ENCODE data around the gene UNC5A.

The UNC5A gene

DNA sequence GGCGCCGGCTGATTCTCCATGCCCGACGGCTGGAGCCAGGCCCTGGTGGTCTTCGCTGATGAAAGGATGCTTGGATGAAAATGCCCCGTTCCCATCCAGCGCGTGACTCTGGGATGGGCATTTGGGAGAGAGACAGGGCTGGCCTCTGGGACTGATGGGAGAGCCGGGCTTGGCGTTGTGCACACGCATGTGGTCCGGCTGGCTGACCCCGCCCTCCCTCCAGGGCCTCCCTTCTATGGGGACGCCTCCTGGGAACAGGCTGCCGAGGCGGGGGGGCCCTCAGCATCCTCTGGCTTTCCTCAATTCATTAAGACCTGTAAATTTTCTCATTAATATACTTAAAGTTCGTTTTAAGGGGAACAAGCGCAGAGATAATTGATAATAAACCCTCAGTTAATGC, 36.8 kb downstream of the UNC5A start:
- DNase-seq = no peak

DNA sequence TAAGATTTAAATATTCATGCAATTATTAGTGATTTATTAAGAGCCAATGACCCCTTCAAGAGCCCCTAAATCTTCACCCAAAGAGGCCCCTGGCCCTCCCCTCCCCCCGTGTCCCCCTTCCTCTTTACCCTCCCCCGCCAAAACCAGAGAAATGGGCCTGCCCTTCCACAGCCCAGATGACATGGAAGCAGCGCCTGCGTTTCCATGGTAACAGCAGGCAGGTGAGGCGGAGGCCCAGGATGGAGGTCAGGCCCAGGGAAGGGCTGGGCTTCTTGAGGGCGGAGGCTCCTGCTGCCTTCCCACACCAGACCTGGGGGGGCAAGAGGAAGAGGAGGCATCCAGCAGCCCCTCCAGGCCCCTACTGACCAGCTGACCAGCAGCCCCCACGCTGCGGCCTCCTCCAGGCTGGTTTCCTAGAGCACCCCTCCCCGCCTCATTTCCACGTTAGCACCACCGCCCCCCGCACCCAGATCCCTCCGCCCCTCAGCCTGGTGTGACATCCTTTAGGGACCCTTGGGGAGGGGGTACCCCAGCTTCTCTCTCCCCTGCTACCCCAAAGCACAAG, 37.4 kb downstream of the UNC5A start:
- DNase-seq = no peak

DNA sequence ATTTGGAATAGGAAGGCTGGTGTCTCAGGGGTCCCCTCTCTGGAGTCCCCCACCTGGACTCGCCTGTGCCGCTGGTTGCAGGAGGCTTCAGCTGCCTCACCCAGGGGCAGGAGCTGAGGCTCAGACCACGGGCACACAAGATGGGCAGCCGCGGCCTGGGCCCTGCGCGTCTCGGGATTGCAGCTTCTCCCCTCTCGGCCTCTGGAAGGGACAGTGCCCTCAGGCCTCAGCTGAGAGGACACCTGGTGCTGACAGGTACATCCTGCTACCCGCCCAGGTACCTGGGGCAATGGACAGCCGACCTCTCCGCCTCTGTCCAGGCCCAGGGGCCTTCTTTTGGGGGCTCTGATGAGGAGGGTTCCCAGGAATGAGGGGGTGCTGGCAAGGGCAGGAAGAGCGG, 38.3 kb downstream of the UNC5A start:
- no peak for DNase-seq

DNA sequence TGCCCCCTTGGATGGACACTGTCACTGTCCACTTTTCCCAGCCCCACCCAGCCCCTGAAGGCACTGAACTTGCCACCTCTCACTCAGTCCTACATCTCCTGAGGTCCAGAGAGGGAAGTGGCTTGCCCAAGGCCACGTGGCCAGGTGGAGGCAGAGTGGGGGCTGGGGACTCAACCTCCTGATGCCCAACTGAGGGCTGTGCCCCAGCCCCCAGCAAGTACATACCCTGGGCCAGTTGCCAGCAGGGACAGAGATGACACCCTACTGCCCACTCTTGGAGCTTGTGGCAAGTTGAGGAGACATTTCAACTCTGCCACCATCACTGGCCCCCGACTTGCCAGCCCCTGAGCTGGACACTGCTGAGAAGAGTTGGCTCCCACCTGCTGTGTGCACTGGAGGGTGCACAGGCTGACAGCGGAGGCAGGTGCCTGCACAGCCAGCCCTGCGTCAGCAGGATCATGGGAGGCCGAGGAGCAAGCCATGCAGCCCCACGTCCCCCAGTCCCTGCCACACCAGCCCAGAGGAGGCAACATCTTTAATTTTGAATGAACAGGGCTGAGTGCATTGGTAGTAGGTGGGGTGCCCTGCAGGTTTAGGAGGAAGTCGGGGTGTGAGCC, 39.4 kb downstream of the UNC5A start:
- DNase-seq = no peak

DNA sequence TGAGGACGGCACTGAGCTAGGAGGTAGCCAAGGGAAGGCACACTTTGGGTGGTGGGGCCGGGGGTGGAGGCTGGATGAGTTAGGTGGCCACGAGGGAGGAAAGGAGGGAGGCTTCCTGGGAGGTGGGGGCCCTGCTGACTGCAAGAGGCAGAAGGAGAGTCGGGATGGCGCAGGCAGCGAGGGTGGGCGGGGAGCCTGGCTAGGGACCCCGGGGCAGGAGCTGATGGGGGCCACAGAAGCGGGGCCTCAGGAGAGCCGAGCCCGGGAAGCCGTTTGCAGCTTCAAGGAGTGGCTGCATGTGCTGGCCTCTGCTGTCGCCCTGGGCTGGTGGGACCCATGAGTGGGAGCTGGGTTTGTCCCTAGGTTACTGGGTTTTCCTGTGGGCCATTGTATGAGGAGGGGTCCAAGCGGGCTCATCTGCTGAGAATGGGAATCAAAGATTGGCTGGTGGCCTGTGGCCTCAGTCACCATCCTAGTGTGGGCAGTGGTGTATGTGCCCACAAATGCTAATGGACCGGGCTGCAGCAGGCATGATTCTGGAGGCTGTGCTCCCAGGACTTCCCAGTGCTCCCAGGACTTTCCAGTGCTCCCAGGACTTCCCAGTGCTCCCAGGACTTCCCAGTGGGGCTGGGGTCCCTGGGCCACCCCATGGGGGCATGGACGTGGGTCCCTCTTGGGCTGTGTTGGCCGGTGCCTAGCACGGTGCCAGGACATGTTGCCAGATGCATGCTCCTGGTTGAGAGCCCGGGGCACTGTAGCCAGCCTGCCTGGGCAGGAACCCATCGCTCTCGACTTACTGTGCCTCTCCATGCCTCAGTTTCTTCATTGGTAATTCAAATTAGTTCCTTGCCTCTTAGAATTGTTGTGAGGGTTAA, 40.2 kb downstream of the UNC5A start:
- DNase-seq = no peak

DNA sequence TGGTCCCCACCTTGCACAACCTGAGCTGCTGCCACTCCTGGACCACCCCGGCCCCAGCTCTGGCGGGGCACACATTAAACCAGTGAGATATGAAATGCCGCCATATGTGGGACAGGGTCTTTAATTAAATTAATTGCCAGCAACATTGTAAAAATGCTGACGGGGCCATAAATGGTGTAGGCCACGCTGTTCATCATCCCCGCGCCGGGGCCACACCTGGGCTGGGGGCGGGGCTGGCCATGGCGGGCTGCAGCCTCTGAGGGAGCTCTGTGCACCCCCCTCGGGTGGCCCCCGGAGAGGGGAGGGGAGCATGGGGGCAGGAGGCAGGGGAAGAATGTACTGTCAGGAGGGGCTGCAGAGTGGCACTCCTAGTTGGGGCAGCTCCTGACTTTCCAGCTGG, 41.0 kb downstream of the UNC5A start:
- DNase-seq = no peak

DNA sequence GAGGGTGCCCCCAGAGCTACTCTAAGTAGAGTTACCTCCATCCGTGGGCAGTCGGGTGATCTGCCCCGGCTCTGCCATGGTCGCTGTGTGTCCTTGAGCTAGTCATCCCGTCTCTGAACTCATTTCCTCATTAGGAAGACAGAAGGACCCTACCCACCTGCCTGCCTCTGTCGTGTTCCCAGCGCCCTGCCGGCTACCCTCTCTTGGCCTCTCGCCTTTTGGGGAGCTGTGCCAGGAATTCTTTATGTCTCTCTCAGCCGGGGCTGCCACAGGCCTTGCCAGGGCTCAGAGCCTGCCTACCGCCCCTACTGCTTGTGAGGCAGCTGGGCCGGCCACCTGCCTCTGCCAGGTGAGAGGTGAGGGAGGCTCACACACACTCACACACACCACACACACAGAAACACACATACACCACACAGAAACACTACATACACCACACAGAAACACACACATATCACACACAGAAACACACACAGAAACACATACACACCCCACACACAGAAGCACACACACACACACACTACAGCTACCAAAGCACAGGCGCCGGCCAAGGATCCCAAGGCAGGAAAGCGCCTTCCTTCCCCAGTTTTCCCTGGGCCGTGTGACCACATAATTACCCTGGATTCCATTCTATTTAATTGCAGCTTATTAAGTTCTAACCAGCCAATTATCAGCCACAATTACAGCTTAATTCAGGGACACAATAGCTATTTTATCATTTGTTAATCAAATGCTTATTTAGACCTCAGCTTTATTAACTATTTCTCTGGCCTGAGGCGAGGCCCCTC, 41.7 kb downstream of the UNC5A start:
- no peak for DNase-seq

DNA sequence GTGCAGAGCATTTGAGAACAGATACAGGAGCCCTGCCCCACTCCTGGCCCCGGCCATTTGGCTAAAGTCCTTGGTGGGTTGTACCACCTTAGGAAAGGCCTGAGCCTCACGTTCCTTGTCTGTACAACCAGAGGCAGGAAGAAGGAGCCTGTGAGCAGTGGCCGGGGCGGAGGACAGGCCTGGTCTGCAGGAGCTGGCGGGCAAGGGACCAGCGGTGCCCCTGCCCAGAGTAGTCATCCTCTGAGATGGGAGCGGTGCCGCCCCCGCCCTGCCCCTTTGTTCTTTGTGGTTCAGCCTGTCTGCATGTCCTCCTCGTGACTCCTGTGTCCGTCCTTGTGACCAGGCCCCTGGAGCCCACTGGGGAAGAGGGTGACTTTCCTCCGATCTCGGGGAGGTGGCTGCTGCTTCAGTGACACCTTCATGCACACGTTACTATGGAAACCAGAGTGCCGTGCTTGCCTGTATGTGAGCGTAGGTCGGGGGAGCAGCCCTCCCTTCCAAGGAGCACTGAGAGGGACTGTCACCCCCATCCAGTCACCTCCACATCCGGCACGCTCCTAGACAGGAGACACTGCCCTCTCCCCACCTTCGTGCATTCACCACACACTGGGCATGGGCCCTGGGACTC, 42.9 kb downstream of the UNC5A start:
- no peak for DNase-seq

DNA sequence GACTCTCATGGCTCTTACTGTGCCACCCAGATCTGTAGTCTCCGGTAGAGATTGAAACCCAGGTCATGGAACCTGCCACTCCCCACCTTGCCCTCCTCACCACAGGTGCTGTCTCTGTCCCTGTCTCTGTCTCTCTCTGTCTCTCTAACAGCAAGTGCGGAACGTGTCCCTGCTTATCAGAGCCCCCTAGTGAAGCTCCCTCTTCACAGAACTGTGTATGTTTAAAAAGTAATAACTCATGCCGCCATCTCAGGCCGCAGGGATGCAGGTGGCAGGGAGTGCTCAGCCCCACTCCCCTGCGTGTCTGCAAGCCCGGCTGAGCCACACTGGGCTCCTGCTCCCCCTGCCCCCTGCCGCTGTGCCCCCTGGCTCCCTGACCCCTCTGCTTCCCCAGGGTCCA, 43.8 kb downstream of the UNC5A start:
- DNase-seq = no peak

DNA sequence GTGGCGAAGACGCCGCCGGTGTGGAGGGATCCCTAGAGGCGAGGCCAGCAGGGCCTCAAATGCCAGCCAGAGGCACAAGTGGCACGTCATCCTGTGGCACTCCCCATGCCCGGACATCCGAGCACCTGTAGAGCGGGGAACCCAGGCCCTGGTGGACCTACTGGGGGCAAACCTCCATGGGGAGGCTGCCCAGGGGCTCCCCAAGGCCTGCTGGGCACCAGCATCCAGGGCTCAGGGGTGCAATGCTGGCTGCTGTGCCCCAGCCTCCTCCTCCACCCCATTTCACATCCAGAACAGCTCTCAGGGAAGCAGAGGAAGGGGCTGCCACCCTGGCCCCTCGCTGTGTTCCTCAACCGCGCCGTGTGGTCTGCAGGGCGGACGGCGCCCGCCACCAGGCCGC, 45.2 kb downstream of the UNC5A start:
- DNase-seq = no peak

DNA sequence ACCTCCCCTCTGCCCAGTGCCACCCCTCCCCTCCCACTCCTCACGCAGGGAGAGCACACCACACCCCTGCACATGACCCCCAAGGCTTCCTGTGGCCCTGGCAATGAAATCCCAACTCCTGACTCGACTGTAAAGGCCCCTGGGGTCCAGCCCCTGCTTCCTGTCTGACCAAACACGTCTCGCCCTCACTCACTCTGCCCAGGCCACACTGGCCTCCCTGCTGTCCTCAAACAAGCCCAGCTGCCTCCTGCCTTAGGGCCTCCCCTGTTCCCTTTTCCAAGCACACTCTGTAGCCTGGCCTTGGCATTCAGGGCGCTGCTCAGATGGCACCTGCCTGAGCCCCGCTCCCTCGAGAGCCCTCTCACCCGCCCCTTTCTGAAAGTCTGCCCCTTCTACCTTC, 46.4 kb downstream of the UNC5A start:
- no peak for DNase-seq

DNA sequence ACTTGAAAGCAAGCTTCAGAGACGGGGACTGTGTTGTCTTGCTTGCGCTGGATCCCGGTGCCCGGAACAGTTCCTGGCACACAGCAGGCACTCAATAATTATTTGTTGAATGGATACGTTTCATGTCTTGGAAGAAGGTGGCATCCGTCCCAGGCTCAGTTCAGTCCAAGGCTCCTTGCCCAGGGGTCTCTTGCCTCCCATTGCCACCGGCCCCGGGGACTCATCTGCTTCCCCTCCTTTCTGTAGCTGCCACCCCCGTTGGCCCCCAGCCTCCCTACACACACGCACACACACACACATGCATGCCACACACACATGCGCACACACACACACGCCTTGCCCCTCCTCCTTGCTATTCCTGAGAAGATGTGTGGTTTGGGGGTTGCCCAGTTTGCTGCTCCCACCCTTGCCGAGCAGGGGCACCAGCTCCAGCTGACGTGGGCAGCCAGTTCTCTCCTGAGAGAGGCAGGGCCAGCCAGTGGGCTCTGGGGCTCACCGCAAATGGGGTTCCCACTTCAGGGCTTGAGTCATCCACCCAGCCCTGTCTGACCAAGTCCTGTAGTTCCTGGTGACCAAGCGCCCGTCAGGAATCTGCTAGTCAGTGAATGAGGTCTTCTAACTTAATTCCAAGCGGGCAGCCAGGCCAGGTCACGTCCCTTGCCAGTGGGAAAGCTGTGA, 47.0 kb downstream of the UNC5A start:
- DNase-seq = no peak

DNA sequence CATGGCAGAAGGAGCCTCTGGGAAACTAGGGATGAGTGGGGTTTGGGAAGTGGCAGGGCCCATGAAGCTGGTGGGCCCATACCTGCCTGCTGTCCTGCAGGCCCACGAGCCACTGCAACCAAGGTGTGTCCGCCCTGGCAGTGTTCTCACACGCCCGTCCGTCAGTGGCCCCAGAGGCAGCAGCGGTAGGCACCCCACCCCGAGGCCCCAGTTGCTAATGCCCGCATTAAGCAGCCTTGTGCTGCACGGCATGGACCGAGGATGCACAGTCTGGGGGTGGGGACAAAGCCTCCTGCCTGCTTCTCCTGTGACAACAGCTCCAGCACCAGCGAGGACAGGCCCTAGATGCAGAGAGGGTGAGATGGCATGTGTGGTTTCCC, 47.5 kb downstream of the UNC5A start:
- no peak for DNase-seq

DNA sequence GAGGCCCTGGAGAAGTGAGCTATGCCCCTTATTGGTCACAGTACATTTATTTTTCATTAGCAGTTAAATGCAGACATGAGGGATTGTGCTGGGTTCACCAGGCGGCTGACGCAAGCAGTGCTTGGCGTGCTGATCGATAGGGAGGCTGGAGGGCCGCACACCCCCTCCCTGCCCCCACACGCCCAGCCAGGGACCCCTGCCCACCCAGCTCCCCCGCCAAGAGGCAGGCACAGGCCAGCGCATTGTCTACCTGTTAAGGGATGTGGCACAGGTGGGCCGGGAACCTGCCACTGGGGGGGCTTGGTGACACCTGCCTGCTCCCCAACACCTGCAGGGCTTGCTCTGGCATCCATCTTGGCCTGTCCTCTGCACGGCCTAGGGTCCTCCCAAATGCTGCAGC, 49.6 kb downstream of the UNC5A start:
- no peak for DNase-seq

DNA sequence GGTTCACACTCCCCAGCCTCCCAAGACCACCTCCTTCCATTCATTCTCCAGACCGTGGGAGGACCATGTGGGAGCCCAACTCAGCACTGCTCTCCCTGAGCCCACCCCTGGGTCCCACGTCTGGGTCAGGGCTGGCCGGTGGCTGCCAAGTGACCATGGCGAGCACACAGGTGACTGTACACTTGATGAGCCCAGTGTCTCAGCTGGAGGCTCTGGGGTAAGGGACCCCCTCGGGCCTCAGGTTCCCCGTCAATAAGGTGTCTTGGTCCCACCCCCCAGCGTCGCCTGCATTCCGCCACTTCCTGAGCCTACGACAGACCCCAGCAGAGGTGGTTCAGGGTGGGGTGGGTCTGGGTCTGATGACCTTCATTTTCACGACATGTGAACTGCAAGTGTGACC, 50.0 kb downstream of the UNC5A start:
- DNase-seq = no peak

DNA sequence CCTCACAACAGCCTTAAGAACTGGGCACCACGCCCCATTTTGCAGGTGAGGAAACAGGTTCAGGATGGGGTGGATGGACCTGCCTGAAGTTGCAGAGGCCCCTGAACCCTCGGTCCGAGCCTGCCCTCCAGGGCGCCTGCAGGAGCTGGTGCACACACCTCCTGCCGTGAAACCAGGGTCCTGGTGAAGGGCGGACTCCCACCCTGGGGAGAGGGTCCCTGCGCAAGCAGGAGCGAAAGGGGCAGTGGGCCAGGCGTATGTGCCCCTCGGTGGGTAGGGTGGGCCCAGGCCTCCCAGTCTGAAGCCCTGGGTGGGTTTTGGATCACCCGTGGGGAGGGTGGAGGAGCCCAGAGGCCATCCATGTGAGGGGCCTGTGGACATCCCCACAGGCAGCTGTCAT, 50.9 kb downstream of the UNC5A start:
- no peak for DNase-seq

DNA sequence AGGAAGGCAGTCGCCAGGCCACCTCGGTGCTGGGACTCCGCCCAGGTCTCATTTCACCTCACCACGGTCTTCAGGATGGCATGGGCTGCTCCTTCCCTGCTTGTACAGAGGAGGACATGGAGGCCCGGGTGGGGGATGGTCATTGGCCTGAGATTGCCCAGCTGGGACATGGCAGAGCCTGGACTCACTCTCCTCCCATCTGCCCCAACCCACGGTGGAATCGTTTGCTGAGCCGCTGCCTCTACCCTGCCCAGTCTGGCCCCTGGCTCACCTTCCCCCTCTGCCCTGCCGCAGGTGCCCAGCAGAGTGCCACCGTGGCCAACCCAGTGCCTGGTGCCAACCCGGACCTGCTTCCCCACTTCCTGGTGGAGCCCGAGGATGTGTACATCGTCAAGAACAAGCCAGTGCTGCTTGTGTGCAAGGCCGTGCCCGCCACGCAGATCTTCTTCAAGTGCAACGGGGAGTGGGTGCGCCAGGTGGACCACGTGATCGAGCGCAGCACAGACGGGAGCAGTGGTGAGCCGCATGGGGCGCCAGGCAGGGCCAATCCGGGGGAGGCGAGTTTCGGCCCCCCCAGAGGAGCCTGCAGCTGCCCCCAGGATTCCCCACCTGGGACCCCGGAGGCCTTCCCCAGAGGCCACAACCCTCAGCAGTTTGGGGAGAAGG, 52.1 kb downstream of the UNC5A start:
- no peak for DNase-seq

DNA sequence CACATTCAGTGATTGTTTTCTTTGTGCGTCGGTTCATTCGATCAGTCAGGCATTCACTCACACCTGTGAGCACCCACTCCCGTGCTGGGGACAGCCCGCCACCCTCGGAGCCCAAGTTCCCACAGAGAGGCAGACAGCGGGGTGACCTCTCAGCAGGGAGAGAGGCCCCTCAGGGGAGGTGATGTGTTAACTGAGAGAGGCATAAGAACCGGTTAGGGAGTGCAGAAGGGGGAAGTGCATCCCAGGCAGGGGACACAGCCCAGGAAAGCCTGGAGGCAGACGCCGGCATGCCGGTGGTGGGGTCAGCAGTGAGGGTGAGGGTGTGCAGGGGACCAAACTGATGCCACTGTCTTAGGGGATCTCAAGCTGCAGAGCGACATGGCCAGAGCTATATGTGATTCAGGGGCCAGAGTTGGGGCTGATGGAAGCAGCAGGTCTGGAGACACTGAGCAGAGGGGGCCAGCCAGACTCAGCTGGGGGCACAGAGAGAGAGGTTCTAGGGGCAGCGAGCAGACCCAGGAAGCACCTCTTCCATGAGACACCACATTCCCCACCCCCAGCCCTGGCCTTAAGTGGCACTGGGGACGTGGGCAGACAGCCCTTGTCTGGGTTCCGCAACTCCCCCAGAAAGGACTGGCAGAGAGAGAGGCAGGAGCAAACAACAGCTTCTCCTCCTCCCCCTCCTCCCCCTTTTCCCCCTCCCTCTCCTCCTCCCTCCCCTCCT, 52.8 kb downstream of the UNC5A start:
- no peak for DNase-seq

DNA sequence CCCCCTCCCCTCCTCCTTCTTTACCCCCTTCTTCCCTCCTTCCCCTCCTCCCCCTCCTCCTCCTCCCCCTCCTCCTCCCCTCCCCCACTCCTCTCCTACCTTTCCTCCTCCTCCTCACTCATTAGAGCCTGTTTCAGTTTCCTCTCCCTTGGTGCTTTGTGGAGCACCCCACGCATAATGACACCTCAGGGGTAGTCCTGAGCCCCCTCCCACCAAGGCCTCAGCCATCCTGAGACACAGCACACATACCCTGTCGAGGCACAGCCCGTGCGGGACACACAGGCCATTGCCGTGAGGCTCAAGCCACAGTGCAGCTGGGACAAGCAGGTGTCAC, 53.4 kb downstream of the UNC5A start:
- DNase-seq = no peak

DNA sequence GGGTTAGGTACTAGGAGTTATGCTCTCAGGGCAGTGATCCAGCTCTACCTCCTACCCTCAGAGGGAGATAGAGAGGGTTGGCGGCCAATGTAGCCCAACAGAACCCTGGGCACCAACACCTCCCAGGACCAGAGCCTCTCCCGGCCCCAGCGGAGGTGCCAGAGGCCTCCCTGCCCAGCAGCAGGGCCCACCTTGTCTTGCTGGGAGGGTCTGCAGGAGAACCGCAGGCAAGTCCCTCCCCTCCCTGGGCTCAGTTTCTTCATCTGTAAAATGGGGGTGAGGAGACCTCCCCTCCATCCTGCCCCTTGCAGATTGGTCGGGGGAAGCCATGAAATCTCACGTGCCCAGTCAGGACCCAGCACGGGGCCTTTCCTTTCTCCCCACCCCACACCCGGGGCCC, 54.4 kb downstream of the UNC5A start:
- DNase-seq = no peak

DNA sequence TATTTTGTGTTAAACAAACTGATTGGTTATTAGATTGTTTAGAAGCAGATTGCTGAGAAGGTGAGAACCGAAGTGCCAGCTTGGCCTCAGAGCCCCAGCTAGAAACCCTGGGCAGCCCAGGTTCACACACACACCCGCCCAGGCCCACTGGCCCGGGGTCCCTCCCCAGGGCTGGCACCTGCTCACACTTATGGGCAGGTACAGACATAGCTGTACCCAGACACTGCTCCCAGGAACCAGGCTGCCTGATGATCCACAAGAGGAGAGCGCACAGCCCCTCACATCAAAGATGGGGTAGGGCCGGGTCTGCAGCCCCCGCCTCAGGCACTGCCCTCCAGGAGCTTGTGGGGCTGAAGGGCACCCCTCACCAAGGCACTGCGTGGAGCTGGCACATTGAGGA, 55.6 kb downstream of the UNC5A start:
- no peak for DNase-seq

Measured in activated naive CD4-positive, alpha-beta T cell treated with Interleukin-2 at 50 U/mL for 16 hours (primary cell).